IPS DF 4.7 (cell line): ENCODE data around the gene TMEM244.
"Not testable (repeated sequence)": the region's sequence is repeated elsewhere in the genome, so short reads cannot be mapped to it uniquely, and the experiment has no call there.

Experiments
- DNase-seq: peaks from one replicate; pipeline ENCODE4 v3.0.0-alpha.2; 2013; ENCODE audit warnings: low spot score; ENCODE audit errors: extremely low read depth

TMEM244 gene

GRCh38 chr6:129817332-129817731, 43.8 kb downstream of the TMEM244 start:
- DNase-seq: no peak

GRCh38 chr6:129812145-129812777, 48.9 kb downstream of the TMEM244 start:
- no peak for DNase-seq

GRCh38 chr6:129807141-129807540, 54.0 kb downstream of the TMEM244 start:
- not testable (repeated sequence) for DNase-seq

- DNase-seq: not testable (repeated sequence)
Measured at GRCh38 chr6:129802920-129803319, 58.2 kb downstream of the TMEM244 start.

GRCh38 chr6:129801909-129802308, 59.2 kb downstream of the TMEM244 start:
- DNase-seq: no peak

GRCh38 chr6:129795261-129795660, 65.9 kb downstream of the TMEM244 start:
- no peak for DNase-seq

GRCh38 chr6:129793447-129793846, 67.7 kb downstream of the TMEM244 start:
- DNase-seq: no peak

- no peak for DNase-seq
Measured at GRCh38 chr6:129792049-129792448, 69.1 kb downstream of the TMEM244 start.

GRCh38 chr6:129790785-129791184, 70.3 kb downstream of the TMEM244 start:
- DNase-seq: no peak

- no peak for DNase-seq
Measured at GRCh38 chr6:129789974-129790373, 71.1 kb downstream of the TMEM244 start.

- no peak for DNase-seq
Measured at GRCh38 chr6:129787816-129788215, 73.3 kb downstream of the TMEM244 start.

GRCh38 chr6:129786548-129786947, 74.6 kb downstream of the TMEM244 start:
- DNase-seq: no peak

- no peak for DNase-seq
Measured at GRCh38 chr6:129785756-129786135, 75.4 kb downstream of the TMEM244 start.

GRCh38 chr6:129785047-129785755, 75.9 kb downstream of the TMEM244 start:
- DNase-seq: no peak
